IMR-90 (cell line): ENCODE measurements around the gene FGB. TPM values are rescaled to one million over a fixed set of nuclear protein-coding genes. Genes with fewer than 3 reads are reported as not detected.

Experiments
- ATAC-seq: fragments of 200-7000 bp; cut with Tn5 transposase; 2 replicates; pipeline ENCODE4 v1.9.1; 2020; ENCODE audit warnings: low read depth, mild to moderate bottlenecking, moderate library complexity
- BruUV-seq: library from RNA; stranded (reverse); fragments of 400-500 nt; replicated peaks from 2 replicates; lab custom pipeline; 2021; lab: Mats Ljungman, UMichigan
- CTCF ChIA-PET: fragments of 300-600 bp; formaldehyde crosslinking; extraction: SDS; loops from one replicate; lab custom pipeline; 2021; ENCODE audit warnings: antibody characterized with exemption; lab: Yijun Ruan, JAX
- POLR2A ChIA-PET: fragments of 300-600 bp; sonication (Branson Sonifier 250); formaldehyde crosslinking; loops from one replicate; lab custom pipeline; 2022; ENCODE audit warnings: antibody characterized with exemption; ENCODE audit not compliant: unreplicated experiment; lab: Charles Lee
- DNase-seq: peaks from one replicate; pipeline ENCODE4 v3.0.0; 2013
- H2AFZ ChIP-seq: replicated peaks from 2 replicates; pipeline ENCODE3; 2013; ENCODE audit warnings: low read length, mild to moderate bottlenecking; ENCODE audit not compliant: poor library complexity
- H2AK5ac ChIP-seq: 2 replicates; pipeline ENCODE4 v1.6.1; 2013; ENCODE audit warnings: low read depth, low read length, inconsistent platforms
- H2AK9ac ChIP-seq: replicated peaks from 2 replicates; pipeline ENCODE3; 2013; ENCODE audit warnings: mild to moderate bottlenecking, low read depth, low read length, moderate library complexity; ENCODE audit not compliant: poor library complexity
- H2BK120ac ChIP-seq: 2 replicates; pipeline ENCODE4 v1.6.1; 2013; ENCODE audit warnings: low read depth, low read length, inconsistent platforms
- H2BK15ac ChIP-seq: 3 replicates; pipeline ENCODE4 v1.6.1; 2013; ENCODE audit warnings: low read depth, low read length, inconsistent platforms
- H2BK20ac ChIP-seq: 2 replicates; pipeline ENCODE4 v1.6.1; 2013; ENCODE audit warnings: low read depth, mild to moderate bottlenecking, inconsistent platforms, low read length, moderate library complexity
- H2BK5ac ChIP-seq: 2 replicates; pipeline ENCODE4 v1.6.1; 2013; ENCODE audit warnings: mild to moderate bottlenecking, low read depth, low read length, inconsistent platforms; ENCODE audit not compliant: poor library complexity, severe bottlenecking
- H3K14ac ChIP-seq: replicated peaks from 2 replicates; pipeline ENCODE4 v1.6.1; 2013; ENCODE audit warnings: low read depth, low read length, inconsistent platforms
- H3K18ac ChIP-seq: 2 replicates; pipeline ENCODE4 v1.6.1; 2013; ENCODE audit warnings: low read depth, low read length, control low read depth
- H3K23ac ChIP-seq: 2 replicates; pipeline ENCODE4 v1.6.1; 2013; ENCODE audit warnings: low read depth, low read length, inconsistent platforms
- H3K27ac ChIP-seq: 2 replicates; pipeline ENCODE4 v1.5.1; 2013; ENCODE audit warnings: mild to moderate bottlenecking, control low read depth, low read length; ENCODE audit not compliant: insufficient read depth
- H3K27me3 ChIP-seq: 2 replicates; pipeline ENCODE4 v1.6.1; 2013; ENCODE audit warnings: low read length; ENCODE audit not compliant: control insufficient read depth, insufficient read depth
- H3K36me3 ChIP-seq: 2 replicates; pipeline ENCODE4 v1.6.1; 2013; ENCODE audit warnings: low read length, mixed read lengths; ENCODE audit not compliant: control insufficient read depth, insufficient read depth
- H3K4ac ChIP-seq: 2 replicates; pipeline ENCODE4 v1.6.1; 2013; ENCODE audit warnings: low read depth, low read length, inconsistent platforms
- H3K4me1 ChIP-seq: 2 replicates; pipeline ENCODE4 v1.6.1; 2013; ENCODE audit warnings: low read length, mixed read lengths; ENCODE audit not compliant: control insufficient read depth, insufficient read depth
- H3K4me2 ChIP-seq: 2 replicates; pipeline ENCODE4 v1.6.1; 2013; ENCODE audit warnings: low read depth, mild to moderate bottlenecking, control low read depth, low read length, moderate library complexity
- H3K4me3 ChIP-seq: 2 replicates; pipeline ENCODE4 v1.5.1; 2013; ENCODE audit warnings: low read depth, mild to moderate bottlenecking, control low read depth, low read length, moderate library complexity; ENCODE audit not compliant: insufficient read depth
- H3K56ac ChIP-seq: 2 replicates; pipeline ENCODE4 v1.6.1; 2013; ENCODE audit warnings: low read length, inconsistent platforms; ENCODE audit not compliant: insufficient read depth; ENCODE audit errors: extremely low read depth
- H3K79me1 ChIP-seq, 2 experiments: 2 replicates each; pipeline ENCODE4 v1.6.1; 2013; ENCODE audit warnings: low read length in 2 of 2, inconsistent platforms in 1 of 2, low read depth in 1 of 2
- H3K9ac ChIP-seq: 2 replicates; pipeline ENCODE4 v1.6.1; 2013; ENCODE audit warnings: low read depth, low read length, control low read depth
- H3K9me1 ChIP-seq: 2 replicates; pipeline ENCODE4 v1.6.1; 2013; ENCODE audit warnings: low read length, inconsistent platforms; ENCODE audit not compliant: insufficient read depth
- H3K9me3 ChIP-seq: 2 replicates; pipeline ENCODE4 v1.6.1; 2013; ENCODE audit warnings: low read length; ENCODE audit not compliant: control insufficient read depth, insufficient read depth
- H4K20me1 ChIP-seq: 2 replicates; pipeline ENCODE4 v1.6.1; 2013; ENCODE audit warnings: low read length, inconsistent platforms; ENCODE audit not compliant: insufficient read depth
- H4K5ac ChIP-seq: 2 replicates; pipeline ENCODE4 v1.6.1; 2013; ENCODE audit warnings: mild to moderate bottlenecking, low read depth, low read length, control low read depth
- H4K8ac ChIP-seq, 2 experiments: 2 replicates each; pipeline ENCODE4 v1.6.1; 2013; ENCODE audit warnings: low read depth in 2 of 2, low read length in 2 of 2, control low read depth in 1 of 2, inconsistent platforms in 1 of 2
- H4K91ac ChIP-seq: 2 replicates; pipeline ENCODE4 v1.6.1; 2013; ENCODE audit warnings: low read depth, low read length, inconsistent platforms; ENCODE audit not compliant: insufficient read depth
- CEBPB ChIP-seq: IDR thresholded peaks from 2 replicates; pipeline ENCODE4 v1.6.1; 2012; ENCODE audit warnings: low read depth, low read length, improper control_type of control experiment
- CHD1 ChIP-seq: IDR thresholded peaks from 2 replicates; pipeline ENCODE4 v1.6.1; 2012; ENCODE audit warnings: low read depth, low read length, improper control_type of control experiment
- CTCF ChIP-seq: conservative IDR thresholded peaks from 2 replicates; pipeline ENCODE4 v1.5.1; 2012; ENCODE audit warnings: mild to moderate bottlenecking, low read depth, low read length, improper control_type of control experiment
- ELK1 ChIP-seq: fragments of 150-350 bp; IDR thresholded peaks from 2 replicates; pipeline ENCODE4 v1.6.1; 2016; ENCODE audit warnings: low read depth, mild to moderate bottlenecking, low read length, moderate library complexity, borderline replicate concordance
- FOS ChIP-seq: fragments of 150-350 bp; IDR thresholded peaks from 2 replicates; pipeline ENCODE4 v1.6.1; 2016; ENCODE audit warnings: low read depth, low read length
- MAFK ChIP-seq: IDR thresholded peaks from 2 replicates; pipeline ENCODE4 v1.6.1; 2012; ENCODE audit warnings: low read depth, low read length, improper control_type of control experiment
- MAZ ChIP-seq: IDR thresholded peaks from 2 replicates; pipeline ENCODE4 v1.6.1; 2012; ENCODE audit warnings: low read depth, mild to moderate bottlenecking, low read length, improper control_type of control experiment, moderate library complexity, borderline replicate concordance
- MXI1 ChIP-seq: IDR thresholded peaks from 2 replicates; pipeline ENCODE4 v1.6.1; 2012; ENCODE audit warnings: low read depth, mild to moderate bottlenecking, low read length, moderate library complexity, borderline replicate concordance
- NFE2L2 ChIP-seq: fragments of 150-350 bp; IDR thresholded peaks from 2 replicates; pipeline ENCODE4 v1.6.1; 2016; ENCODE audit warnings: low read depth, mild to moderate bottlenecking, low read length
- RAD21 ChIP-seq: IDR thresholded peaks from 2 replicates; pipeline ENCODE4 v1.6.1; 2012; ENCODE audit warnings: low read length, improper control_type of control experiment
- RCOR1 ChIP-seq: IDR thresholded peaks from 2 replicates; pipeline ENCODE4 v1.6.1; 2012; ENCODE audit warnings: mild to moderate bottlenecking, low read length, improper control_type of control experiment; ENCODE audit not compliant: insufficient replicate concordance
- RFX5 ChIP-seq: IDR thresholded peaks from 2 replicates; pipeline ENCODE4 v1.8.0; 2012; ENCODE audit warnings: low read depth, mild to moderate bottlenecking, low read length, moderate library complexity
- USF2 ChIP-seq: fragments of 150-350 bp; IDR thresholded peaks from 2 replicates; pipeline ENCODE4 v1.6.1; 2017; ENCODE audit warnings: mild to moderate bottlenecking, antibody characterized with exemption, low read length, low read depth
- WGBS, 2 experiments: methylation state at CpG; one replicate each; pipeline versions ENCODE4 v1.1.5 to v1.1.7; 2013; ENCODE audit warnings: missing lambda C conversion rate in 2 of 2; ENCODE audit not compliant: insufficient read length in 1 of 2; ENCODE audit errors: extremely low coverage in 2 of 2; 5-methylcytosine and 5-hydroxymethylcytosine counted together
- dilution Hi-C: fragments of 300-500 bp; cut with HindIII; formaldehyde crosslinking; loops from one replicate; pipeline ENCODE4 v1.14.3; 2018; ENCODE audit warnings: low sequenced_read_pairs; ENCODE audit not compliant: unreplicated experiment
- in situ Hi-C: fragments of 300-500 bp; cut with MboI; formaldehyde crosslinking; loops from 3 replicates; pipeline ENCODE4 v1.14.3; 2019; ENCODE audit warnings: low sequenced_read_pairs, inconsistent platforms, mixed read lengths
- intact Hi-C: fragments of 100-400 bp; cut with micrococcal nuclease; formaldehyde crosslinking; loops from 2 replicates; pipeline ENCODE4 v1.10.0; 2022
- polyA plus RNA-seq, 3 experiments: library from polyadenylated mRNA; depleted of rRNA; stranded (reverse); fragments of >200 nt; gene quantifications; 2 replicates each; pipeline ENCODE4 v1.2.3, GENCODE V29; 2012; ENCODE audit warnings: low replicate concordance in 1 of 3
- total RNA-seq: library from RNA; depleted of rRNA; stranded (reverse); fragments of >200 nt; gene quantifications from 2 replicates; pipeline ENCODE4 v1.2.3, GENCODE V29; 2012

FGB gene
- total and polyA plus RNA-seq, 2 of the 4 experiments (the other 2 are of a cell fraction) = not detected

- TF ChIP-seq RFX5 = no peak
Observed at GRCh38 chr4:154529728-154530519, 32.9 kb upstream of the FGB start (continued).

- H3K14ac ChIP-seq = no peak overlapping the region
- H3K27ac ChIP-seq = no peak overlapping the region
- TF ChIP-seq MXI1 = no peak
- TF ChIP-seq RCOR1 = no peak
- no peak for TF ChIP-seq MAZ
- no peak for TF ChIP-seq CEBPB
- no peak for TF ChIP-seq ELK1
- no peak for TF ChIP-seq MAFK
- no peak for TF ChIP-seq NFE2L2
- TF ChIP-seq CTCF = no peak
- no peak for TF ChIP-seq FOS
- TF ChIP-seq CHD1 = no peak
- TF ChIP-seq RAD21 = no peak
- TF ChIP-seq USF2 = no peak
Observed at GRCh38 chr4:154534296-154534695, 28.5 kb upstream of the FGB start.

More at GRCh38 chr4:154534296-154534695, 28.5 kb upstream of the FGB start:
- no peaks in the 10 kb centered on the region for H3K27me3 ChIP-seq
- H2BK120ac ChIP-seq = no peak overlapping the region
- in situ Hi-C loops = no loop called here
- no CpG with 5 or more reads among the region's 1 CpG for WGBS, 2 experiments
- dilution Hi-C loops = no loop called here
- H3K4ac ChIP-seq = no peak overlapping the region
- H4K20me1 ChIP-seq = no peaks in the 10 kb centered on the region
- H3K4me3 ChIP-seq = no peak overlapping the region
- no peak overlapping the region for H4K91ac ChIP-seq
- H3K36me3 ChIP-seq = peaks cover 8% of the 10 kb centered on the region
- 0 out of 2 replicates have a peak, but pooled peaks cover 4% of the 10 kb centered on the region for H3K9me1 ChIP-seq
- H3K18ac ChIP-seq = no peak overlapping the region
- H2BK5ac ChIP-seq = no peak overlapping the region
- H2AK9ac ChIP-seq = no peak overlapping the region
- ChIA-PET CTCF (no interaction called here), POLR2A (no interaction called here)
- DNase-seq (no peak), ATAC-seq (no peak)
- H4K5ac ChIP-seq = no peak overlapping the region
- H2AFZ ChIP-seq = no peak overlapping the region
- no peak overlapping the region for H3K4me2 ChIP-seq
- no TSS peak for BruUV-seq
- intact Hi-C loops = no loop called here
- H2AK5ac ChIP-seq = no peak overlapping the region
- no peak overlapping the region for H3K23ac ChIP-seq
- no peak overlapping the region for H3K56ac ChIP-seq
- no peaks in the 10 kb centered on the region for H3K79me1 ChIP-seq
- no peak overlapping the region for H4K8ac ChIP-seq
- no peaks in the 10 kb centered on the region for H3K4me1 ChIP-seq
- H2BK20ac ChIP-seq = no peak overlapping the region
- no peak overlapping the region for H2BK15ac ChIP-seq
- no peak overlapping the region for H3K9ac ChIP-seq
- no peaks in the 10 kb centered on the region for H3K9me3 ChIP-seq
